ENCODE results near the gene CACNA1A. TPM values are rescaled to one million over a fixed set of nuclear protein-coding genes. Genes with fewer than 3 reads are reported as not detected.

CACNA1A gene
- total RNA-seq, 1 experiment from 2014 or later: 0.85 TPM

DNA sequence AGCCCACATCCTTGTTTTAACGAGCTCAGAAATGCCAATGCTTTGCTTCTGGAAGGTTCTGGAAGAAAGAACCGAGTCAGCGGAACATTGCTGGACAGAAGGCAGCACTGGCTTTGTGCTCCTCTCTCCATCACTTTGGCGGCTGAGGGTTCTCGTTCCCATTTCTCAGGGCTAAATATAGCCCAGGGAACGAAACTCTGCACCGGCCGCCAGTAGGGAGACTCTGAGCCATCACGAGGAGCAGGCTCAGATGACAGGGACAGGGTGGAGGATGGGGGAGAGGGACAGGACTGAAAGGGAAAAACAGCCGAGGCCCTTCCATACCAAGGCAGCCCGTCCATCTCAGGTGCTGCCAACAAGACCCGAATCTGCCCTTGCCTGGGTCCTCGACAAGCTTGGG is 166.4 kb downstream of the CACNA1A start:
- no TSS peak for BruUV-seq (replicated peaks)
- H3K4me1 Mint-ChIP-seq (ENCODE audit: low read depth, unreplicated experiment): no peaks in the 10 kb centered on the region
- CTCF ChIA-PET: no interaction called here
- no peaks in the 10 kb centered on the region for H3K9me3 Mint-ChIP-seq (ENCODE audit: low read depth, unreplicated experiment)
- TF ChIP-seq, protein P1, sequence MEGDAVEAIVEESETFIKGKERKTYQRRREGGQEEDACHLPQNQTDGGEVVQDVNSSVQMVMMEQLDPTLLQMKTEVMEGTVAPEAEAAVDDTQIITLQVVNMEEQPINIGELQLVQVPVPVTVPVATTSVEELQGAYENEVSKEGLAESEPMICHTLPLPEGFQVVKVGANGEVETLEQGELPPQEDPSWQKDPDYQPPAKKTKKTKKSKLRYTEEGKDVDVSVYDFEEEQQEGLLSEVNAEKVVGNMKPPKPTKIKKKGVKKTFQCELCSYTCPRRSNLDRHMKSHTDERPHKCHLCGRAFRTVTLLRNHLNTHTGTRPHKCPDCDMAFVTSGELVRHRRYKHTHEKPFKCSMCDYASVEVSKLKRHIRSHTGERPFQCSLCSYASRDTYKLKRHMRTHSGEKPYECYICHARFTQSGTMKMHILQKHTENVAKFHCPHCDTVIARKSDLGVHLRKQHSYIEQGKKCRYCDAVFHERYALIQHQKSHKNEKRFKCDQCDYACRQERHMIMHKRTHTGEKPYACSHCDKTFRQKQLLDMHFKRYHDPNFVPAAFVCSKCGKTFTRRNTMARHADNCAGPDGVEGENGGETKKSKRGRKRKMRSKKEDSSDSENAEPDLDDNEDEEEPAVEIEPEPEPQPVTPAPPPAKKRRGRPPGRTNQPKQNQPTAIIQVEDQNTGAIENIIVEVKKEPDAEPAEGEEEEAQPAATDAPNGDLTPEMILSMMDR (IDR thresholded peaks at IDR 0.05; ENCODE audit: unreplicated experiment): no peak
- no peak overlapping the region for H3K27ac Mint-ChIP-seq (ENCODE audit: unreplicated experiment)
- no peak overlapping the region for H3K4me3 Mint-ChIP-seq (ENCODE audit: low read depth, unreplicated experiment)
- no peaks in the 10 kb centered on the region for H3K36me3 Mint-ChIP-seq (ENCODE audit: insufficient read depth, unreplicated experiment)
- intact Hi-C loops (cut with micrococcal nuclease; ENCODE audit: unreplicated experiment): no loop called here
- DNase-seq: no peak
- H3K27me3 Mint-ChIP-seq (ENCODE audit: unreplicated experiment): peaks cover 85% of the 10 kb centered on the region

DNA sequence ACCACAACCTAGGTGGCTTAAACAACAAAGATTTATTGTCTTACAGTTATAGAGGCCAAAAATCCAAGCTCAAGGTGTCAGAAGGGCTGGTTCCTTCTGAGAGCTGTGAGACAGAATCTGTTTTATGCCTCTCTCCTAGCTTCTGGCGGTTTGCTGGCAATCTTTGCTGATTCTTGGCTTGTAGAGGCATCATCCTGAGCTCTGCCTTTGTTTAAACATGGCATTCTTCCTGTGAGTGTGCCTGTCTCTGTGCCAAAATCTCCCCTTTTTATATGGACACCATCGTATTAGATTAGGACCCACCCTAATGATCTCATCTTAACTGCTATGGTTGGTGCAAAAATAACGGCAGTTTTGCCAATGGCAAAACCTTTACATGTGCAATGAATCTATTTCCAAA is 169.1 kb downstream of the CACNA1A start:
- intact Hi-C loops (cut with micrococcal nuclease; ENCODE audit: unreplicated experiment): no loop called here
- CTCF ChIA-PET: no interaction called here
- BruUV-seq (replicated peaks): no TSS peak
- DNase-seq: no peak
- no peak overlapping the region for H3K4me3 Mint-ChIP-seq (ENCODE audit: low read depth, unreplicated experiment)
- no peak overlapping the region for H3K27ac Mint-ChIP-seq (ENCODE audit: unreplicated experiment)
- H3K27me3 Mint-ChIP-seq (ENCODE audit: unreplicated experiment): peaks cover 88% of the 10 kb centered on the region
- no peaks in the 10 kb centered on the region for H3K4me1 Mint-ChIP-seq (ENCODE audit: low read depth, unreplicated experiment)
- H3K9me3 Mint-ChIP-seq (ENCODE audit: low read depth, unreplicated experiment): no peaks in the 10 kb centered on the region
- no peaks in the 10 kb centered on the region for H3K36me3 Mint-ChIP-seq (ENCODE audit: insufficient read depth, unreplicated experiment)
- TF ChIP-seq, protein P1 (IDR thresholded peaks at IDR 0.05; ENCODE audit: unreplicated experiment): no peak

DNA sequence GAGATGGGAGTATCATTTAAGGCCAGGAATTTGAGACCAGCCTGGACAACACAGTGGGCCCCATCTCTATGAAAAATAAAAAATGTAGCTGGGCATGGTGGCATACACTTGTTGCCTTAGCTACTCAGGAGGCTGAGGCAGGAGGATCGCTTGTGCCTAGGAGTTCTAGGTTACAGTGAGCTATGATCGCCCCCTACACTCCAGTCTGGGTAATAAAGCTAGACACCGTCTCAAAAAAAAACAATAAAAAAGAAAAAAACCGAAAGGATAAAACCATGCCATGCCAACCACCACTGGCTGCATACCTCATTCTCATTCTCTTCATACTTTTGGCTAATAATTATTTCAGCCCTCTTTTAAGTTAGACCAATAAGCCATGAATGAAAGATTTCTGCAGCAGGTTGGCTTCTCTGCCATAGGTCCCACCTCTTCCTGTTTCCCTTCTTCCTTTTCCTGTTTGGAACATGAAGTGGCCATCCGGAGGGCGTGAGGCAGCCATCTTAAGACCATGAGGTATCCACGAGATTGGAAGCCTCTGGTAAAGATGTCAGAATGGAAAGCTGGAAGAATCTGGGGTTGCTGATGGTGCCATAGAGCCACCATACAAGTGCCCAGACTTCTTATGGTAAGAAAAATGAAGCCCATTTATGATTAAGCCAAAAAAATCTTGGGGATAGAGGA is 171.3 kb downstream of the CACNA1A start:
- no peak overlapping the region for H3K4me3 Mint-ChIP-seq (ENCODE audit: low read depth, unreplicated experiment)
- H3K27me3 Mint-ChIP-seq (ENCODE audit: unreplicated experiment): peaks cover 72% of the 10 kb centered on the region
- TF ChIP-seq, protein P1 (IDR thresholded peaks at IDR 0.05; ENCODE audit: unreplicated experiment): no peak
- intact Hi-C loops (cut with micrococcal nuclease; ENCODE audit: unreplicated experiment): no loop called here
- no peak overlapping the region for H3K27ac Mint-ChIP-seq (ENCODE audit: unreplicated experiment)
- no peaks in the 10 kb centered on the region for H3K4me1 Mint-ChIP-seq (ENCODE audit: low read depth, unreplicated experiment)
- CTCF ChIA-PET: interaction anchor here (0.7 kb wide), 1 partner anchor 57 kb away, joined by 4 read pairs; no protein-coding TSS in a partner anchor
- DNase-seq: no peak
- H3K36me3 Mint-ChIP-seq (ENCODE audit: insufficient read depth, unreplicated experiment): no peaks in the 10 kb centered on the region
- no TSS peak for BruUV-seq (replicated peaks)
- no peaks in the 10 kb centered on the region for H3K9me3 Mint-ChIP-seq (ENCODE audit: low read depth, unreplicated experiment)

DNA sequence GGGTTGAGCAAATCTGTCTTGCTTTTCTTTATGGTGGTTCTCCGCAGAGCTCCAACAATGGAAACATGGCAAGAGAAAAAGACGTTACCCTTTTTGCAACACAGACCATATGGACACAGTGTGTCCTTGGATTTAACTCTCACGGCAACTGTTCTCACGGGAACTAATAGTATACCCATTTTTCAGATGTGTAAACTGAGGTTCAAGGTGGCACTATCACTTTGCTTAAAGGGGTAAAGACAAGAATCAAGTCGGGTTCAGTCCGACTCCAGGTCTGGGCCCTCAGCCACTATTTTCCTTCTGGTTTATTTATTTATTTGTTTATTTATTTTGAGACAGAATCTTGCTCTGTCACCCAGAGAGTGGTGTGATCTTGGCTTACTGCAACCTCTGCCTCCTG is 176.0 kb downstream of the CACNA1A start:
- peaks cover 48% of the 10 kb centered on the region for H3K27me3 Mint-ChIP-seq (ENCODE audit: unreplicated experiment)
- intact Hi-C loops (cut with micrococcal nuclease; ENCODE audit: unreplicated experiment): no loop called here
- H3K36me3 Mint-ChIP-seq (ENCODE audit: insufficient read depth, unreplicated experiment): no peaks in the 10 kb centered on the region
- CTCF ChIA-PET: no interaction called here
- no TSS peak for BruUV-seq (replicated peaks)
- no peak overlapping the region for H3K27ac Mint-ChIP-seq (ENCODE audit: unreplicated experiment)
- no peaks in the 10 kb centered on the region for H3K4me1 Mint-ChIP-seq (ENCODE audit: low read depth, unreplicated experiment)
- TF ChIP-seq, protein P1 (IDR thresholded peaks at IDR 0.05; ENCODE audit: unreplicated experiment): no peak
- no peak overlapping the region for H3K4me3 Mint-ChIP-seq (ENCODE audit: low read depth, unreplicated experiment)
- DNase-seq: no peak
- no peaks in the 10 kb centered on the region for H3K9me3 Mint-ChIP-seq (ENCODE audit: low read depth, unreplicated experiment)
